Tibial nerve (tissue), 4 donors: ENCODE measurements around the gene ZDHHC8. TPM values are rescaled to one million over a fixed set of nuclear protein-coding genes. Genes with fewer than 3 reads are reported as not detected.

Experiments
- DNase-seq, 2 donors: peaks; one replicate each; pipeline ENCODE4 v3.0.0-alpha.2; 2019; ENCODE audit warnings: low spot score in 2 of 2
- H3K27ac ChIP-seq, 4 donors: fragments of 200-600 bp; sonication (generic) in 3 of 4; one replicate each; pipeline ENCODE4 v1.5.1; 2017 to 2019; ENCODE audit warnings: mild to moderate bottlenecking in 1 of 4
- H3K27me3 ChIP-seq, 2 donors: fragments of 200-600 bp; sonication (generic) in 1 of 2; one replicate each; pipeline versions ENCODE4 v1.5.1 to v1.6.0; 2017 to 2019
- H3K36me3 ChIP-seq, 3 donors: fragments of 200-600 bp; sonication (generic); one replicate each; pipeline ENCODE4 v1.5.1; 2018 to 2019
- H3K4me1 ChIP-seq, 4 donors: fragments of 200-600 bp; sonication (generic) in 3 of 4; one replicate each; pipeline ENCODE4 v1.5.1; 2017 to 2019
- H3K4me3 ChIP-seq, 4 donors: fragments of 200-600 bp; sonication (generic) in 3 of 4; one replicate each; pipeline ENCODE4 v1.5.1; 2017 to 2019; ENCODE audit warnings: mild to moderate bottlenecking in 1 of 4, moderate library complexity in 1 of 4
- H3K9me3 ChIP-seq, 4 donors: fragments of 200-600 bp; sonication (generic) in 3 of 4; one replicate each; pipeline ENCODE4 v1.5.1; 2017 to 2019
- EP300 ChIP-seq, 2 donors: sonication (generic); formaldehyde crosslinking; IDR thresholded peaks; one replicate each; pipeline ENCODE4 v1.6.1; 2017; ENCODE audit warnings: antibody characterized with exemption in 2 of 2, mild to moderate bottlenecking in 1 of 2
- POLR2A ChIP-seq, 2 donors: fragments of 450-650 bp; IDR thresholded peaks; one replicate each; pipeline ENCODE4 v1.6.1; 2017; ENCODE audit warnings: antibody characterized with exemption in 2 of 2, mild to moderate bottlenecking in 2 of 2, moderate library complexity in 2 of 2
- WGBS, 2 donors: methylation state at CpG; one replicate each; pipeline ENCODE4 v1.1.5; 2018; 5-methylcytosine and 5-hydroxymethylcytosine counted together
- total RNA-seq, 4 donors: library from RNA; depleted of rRNA; stranded (reverse); fragments of >200 nt; gene quantifications; one replicate each; pipeline ENCODE4 v1.1.0, GENCODE V29; 2016
- TF ChIP-seq, protein P1 (sequence below), 5 experiments: fragments of 200-600 bp in 3 of 5; fragments of 450-650 bp in 2 of 5; sonication (generic) in 3 of 5; IDR thresholded peaks; one replicate each; pipeline ENCODE4 v1.5.1; 2016 to 2019; ENCODE audit warnings: antibody characterized with exemption in 5 of 5, mild to moderate bottlenecking in 3 of 5, moderate library complexity in 2 of 5

ZDHHC8 gene
- total RNA-seq, 4 donors from 2014 or later = 40.6 to 53.7 (median 47.4) TPM

DNA sequence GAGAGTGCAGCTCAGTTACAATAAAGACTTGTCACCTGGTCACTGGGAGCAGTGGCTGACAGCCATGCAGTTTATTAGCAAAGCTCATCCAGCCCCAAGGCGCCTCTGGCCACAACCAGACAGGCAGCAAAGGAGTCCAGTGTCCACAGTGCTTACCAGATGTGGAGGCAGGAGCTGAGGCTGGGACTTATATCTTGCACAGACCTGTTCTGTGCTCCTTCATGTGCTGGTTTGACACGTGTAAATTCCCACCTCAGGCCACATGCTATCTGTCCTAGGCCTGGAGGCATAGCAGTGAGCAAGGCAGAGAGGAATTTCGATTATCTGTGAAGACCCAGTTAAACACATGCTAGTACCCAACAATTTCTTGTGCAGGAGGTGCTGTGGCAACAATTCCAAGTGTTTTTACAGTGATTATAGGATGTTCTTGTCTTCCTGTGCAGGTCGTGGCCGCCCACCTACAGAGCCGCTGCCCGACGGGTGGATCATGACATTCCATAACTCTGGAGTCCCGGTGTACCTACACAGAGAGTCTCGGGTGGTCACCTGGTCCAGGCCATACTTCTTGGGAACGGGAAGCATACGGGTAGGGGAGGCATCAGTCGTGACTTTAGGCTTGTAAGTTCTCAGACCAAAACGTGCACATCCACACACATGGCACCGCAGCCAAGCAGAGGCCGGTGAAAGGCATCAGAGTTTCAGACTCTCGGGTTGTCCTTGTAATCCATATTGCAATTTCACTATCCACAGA, 42.2 kb upstream of the ZDHHC8 start:
- TF ChIP-seq, protein P1, sequence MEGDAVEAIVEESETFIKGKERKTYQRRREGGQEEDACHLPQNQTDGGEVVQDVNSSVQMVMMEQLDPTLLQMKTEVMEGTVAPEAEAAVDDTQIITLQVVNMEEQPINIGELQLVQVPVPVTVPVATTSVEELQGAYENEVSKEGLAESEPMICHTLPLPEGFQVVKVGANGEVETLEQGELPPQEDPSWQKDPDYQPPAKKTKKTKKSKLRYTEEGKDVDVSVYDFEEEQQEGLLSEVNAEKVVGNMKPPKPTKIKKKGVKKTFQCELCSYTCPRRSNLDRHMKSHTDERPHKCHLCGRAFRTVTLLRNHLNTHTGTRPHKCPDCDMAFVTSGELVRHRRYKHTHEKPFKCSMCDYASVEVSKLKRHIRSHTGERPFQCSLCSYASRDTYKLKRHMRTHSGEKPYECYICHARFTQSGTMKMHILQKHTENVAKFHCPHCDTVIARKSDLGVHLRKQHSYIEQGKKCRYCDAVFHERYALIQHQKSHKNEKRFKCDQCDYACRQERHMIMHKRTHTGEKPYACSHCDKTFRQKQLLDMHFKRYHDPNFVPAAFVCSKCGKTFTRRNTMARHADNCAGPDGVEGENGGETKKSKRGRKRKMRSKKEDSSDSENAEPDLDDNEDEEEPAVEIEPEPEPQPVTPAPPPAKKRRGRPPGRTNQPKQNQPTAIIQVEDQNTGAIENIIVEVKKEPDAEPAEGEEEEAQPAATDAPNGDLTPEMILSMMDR (IDR thresholded peaks at IDR 0.05) = no peak
- TF ChIP-seq POLR2A (IDR thresholded peaks at IDR 0.05) (no peak), EP300 (IDR thresholded peaks at IDR 0.05) (no peak)
- Histone ChIP-seq H3K9me3 (no peaks in the 10 kb centered on the region), H3K4me3 (no peak overlapping the region), H3K27me3 (no peaks in the 10 kb centered on the region), H3K36me3 (peaks cover 2 to 89% (median 29%) of the 10 kb centered on the region in 3 donors), H3K4me1 (peaks cover 0 to 14% (median 6%) of the 10 kb centered on the region in 4 donors), H3K27ac (no peak overlapping the region)
- DNase-seq = no peak
- 88 to 92% methylated on average over 17 of the region's 17 CpGs for WGBS, 2 donors

DNA sequence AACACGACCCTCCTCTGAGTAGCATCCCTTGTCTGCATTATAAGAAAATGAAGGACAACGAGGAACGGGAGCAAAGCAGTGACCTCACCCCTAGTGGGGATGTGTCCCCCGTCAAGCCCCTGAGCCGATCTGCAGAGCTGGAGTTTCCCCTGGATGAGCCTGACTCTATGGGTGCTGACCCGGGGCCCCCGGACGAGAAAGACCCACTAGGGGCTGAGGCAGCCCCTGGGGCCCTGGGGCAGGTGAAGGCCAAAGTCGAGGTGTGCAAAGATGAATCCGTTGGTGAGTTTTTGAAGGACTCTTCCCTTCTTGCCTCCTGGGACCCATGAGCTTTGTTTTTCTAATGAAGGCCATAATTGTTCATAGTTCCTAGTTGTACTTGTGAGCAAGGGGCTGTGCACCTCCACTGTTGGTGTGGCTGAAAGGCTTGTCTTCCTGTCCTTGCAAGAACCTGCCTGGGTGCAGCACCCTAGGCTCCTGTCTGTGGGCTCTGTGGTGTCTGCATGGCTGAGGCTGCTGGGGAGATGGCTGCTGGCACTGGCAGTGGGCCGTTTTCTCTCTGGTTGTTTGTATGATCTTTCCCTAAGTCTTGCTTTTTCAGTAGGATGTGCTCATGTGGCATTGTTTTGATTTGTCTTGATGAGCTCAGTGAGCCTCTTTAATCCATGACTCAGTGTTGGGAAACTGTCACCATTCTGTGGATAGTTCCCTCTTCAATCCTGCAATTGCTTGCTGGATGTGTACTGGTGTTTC, 41.5 kb upstream of the ZDHHC8 start:
- no peaks in the 10 kb centered on the region for H3K9me3 ChIP-seq
- 84 to 93% methylated on average over 11 of the region's 11 CpGs for WGBS, 2 donors
- no peak overlapping the region for H3K27ac ChIP-seq
- no peak overlapping the region for H3K4me3 ChIP-seq
- H3K36me3 ChIP-seq = peaks cover 6 to 97% (median 29%) of the 10 kb centered on the region in 3 donors
- H3K27me3 ChIP-seq = no peaks in the 10 kb centered on the region
- TF ChIP-seq EP300 (IDR thresholded peaks at IDR 0.05) (no peak), POLR2A (IDR thresholded peaks at IDR 0.05) (no peak)
- TF ChIP-seq, protein P1 (IDR thresholded peaks at IDR 0.05) = no peak
- DNase-seq = no peak
- peaks cover 0 to 6% (median 1%) of the 10 kb centered on the region in 4 donors for H3K4me1 ChIP-seq

DNA sequence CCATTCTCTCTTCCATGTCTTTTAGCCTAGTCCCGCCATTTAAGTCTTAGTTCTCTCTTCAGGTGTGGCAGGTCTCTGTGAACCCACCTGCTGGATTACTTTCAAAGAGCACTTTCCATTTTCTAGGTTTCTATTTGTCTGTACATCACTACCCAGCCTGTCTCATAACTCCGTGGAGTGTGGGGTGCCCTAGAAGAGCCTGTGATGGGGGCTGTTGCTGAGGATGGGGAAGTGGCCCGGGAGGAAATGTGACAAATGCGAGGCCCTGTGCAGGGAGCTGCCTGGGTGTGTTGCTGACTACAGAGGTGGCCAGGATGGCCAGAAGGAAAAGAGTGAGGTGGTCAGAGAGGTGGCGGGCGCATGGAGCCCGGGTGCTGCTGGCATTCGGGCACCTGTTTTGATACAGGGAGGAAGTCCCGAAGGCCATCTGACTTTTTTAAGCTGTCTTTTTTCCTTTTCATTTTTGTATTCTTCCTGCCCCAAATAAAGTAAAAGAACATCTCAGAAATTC, 40.8 kb upstream of the ZDHHC8 start:
- TF ChIP-seq POLR2A (IDR thresholded peaks at IDR 0.05) (no peak), EP300 (IDR thresholded peaks at IDR 0.05) (no peak)
- TF ChIP-seq, protein P1 (IDR thresholded peaks at IDR 0.05) = no peak
- Histone ChIP-seq H3K4me1 (no peaks in the 10 kb centered on the region), H3K9me3 (peaks cover 0 to under 1% (median 0%) of the 10 kb centered on the region in 4 donors), H3K27me3 (no peaks in the 10 kb centered on the region), H3K4me3 (no peak overlapping the region), H3K36me3 (peaks cover 6 to 100% (median 29%) of the 10 kb centered on the region in 3 donors), H3K27ac (no peak overlapping the region)
- 91 to 96% methylated on average over 9 of the region's 9 CpGs for WGBS, 2 donors
- DNase-seq = no peak

DNA sequence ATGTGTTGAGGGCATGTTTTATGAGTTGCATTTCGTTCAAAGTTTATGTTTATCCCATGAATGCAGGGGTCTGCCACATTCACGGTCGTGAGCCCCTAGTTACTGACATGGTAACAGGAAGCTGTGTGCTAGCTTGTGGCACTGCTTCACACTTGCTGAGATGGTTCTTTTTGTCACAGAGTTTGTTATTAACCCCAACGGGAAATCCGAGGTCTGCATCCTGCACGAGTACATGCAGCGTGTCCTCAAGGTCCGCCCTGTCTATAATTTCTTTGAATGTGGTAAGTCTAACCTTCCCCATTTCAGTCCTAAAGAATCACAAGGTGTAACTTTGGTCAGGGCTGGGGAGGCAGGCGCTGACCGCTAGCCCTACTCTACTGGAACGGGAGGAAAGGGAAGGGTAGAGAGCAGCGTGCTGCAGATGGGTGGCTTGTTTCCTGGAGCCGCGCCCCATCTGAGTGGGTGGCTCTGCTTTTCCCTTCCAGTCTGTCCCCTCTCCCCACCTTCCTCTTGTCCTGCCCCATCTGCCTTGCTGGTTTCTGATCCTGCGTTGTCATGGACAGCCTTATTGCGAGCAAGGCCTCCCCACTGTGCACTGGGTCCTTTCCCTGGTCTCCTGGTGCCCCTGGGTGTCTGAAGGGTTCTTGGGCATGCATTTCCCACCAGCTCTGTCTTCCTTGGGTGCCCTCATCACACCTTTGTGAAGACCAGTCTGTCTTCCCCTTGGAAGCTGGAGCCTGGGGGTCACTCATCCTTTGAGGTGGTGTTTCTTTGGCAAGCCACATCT, 39.7 kb upstream of the ZDHHC8 start:
- DNase-seq = no peak

More for the DNA sequence above, 39.7 kb upstream of the ZDHHC8 start:
- no peak overlapping the region for H3K27ac ChIP-seq
- H3K9me3 ChIP-seq = peaks cover 0 to 10% (median 0%) of the 10 kb centered on the region in 4 donors
- H3K4me3 ChIP-seq = no peak overlapping the region
- TF ChIP-seq, protein P1 (IDR thresholded peaks at IDR 0.05) = no peak
- TF ChIP-seq POLR2A (IDR thresholded peaks at IDR 0.05) (no peak), EP300 (IDR thresholded peaks at IDR 0.05) (no peak)
- H3K4me1 ChIP-seq = no peaks in the 10 kb centered on the region
- WGBS, 2 donors = 94 to 95% methylated on average over 16 of the region's 16 CpGs
- H3K36me3 ChIP-seq = peaks cover 6 to 100% (median 22%) of the 10 kb centered on the region in 3 donors
- H3K27me3 ChIP-seq = no peaks in the 10 kb centered on the region
